Stimulated activated naive B cell treated with anti-CD40 and anti-IgM and Interleukin-4, amounts not matched to agents 10 μg/mL and 1 μg/mL and 100 μg/mL, for 72 hours (primary cell): ENCODE data around the gene PRX.
A peak's percentile ranks its signal among the peaks of the same experiment; 100 is the strongest.

Source experiments
- ATAC-seq, 2 donors: fragments of 150-1000 bp; cut with Tn5 transposase; replicated peaks; 2 replicates each; pipeline ENCODE4 v1.10.0; 2021; ENCODE audit warnings: moderate library complexity in 1 of 2
- DNase-seq: peaks from one replicate; pipeline ENCODE4 v3.0.0; 2021
- H3K27ac Mint-ChIP-seq: one replicate; pipeline ENCODE4 v1.8.0; 2022; ENCODE audit warnings: mild to moderate bottlenecking, mixed read lengths
- H3K27me3 Mint-ChIP-seq, 2 donors: one replicate each; pipeline ENCODE4 v1.8.0; 2022; ENCODE audit warnings: mixed read lengths in 2 of 2
- H3K36me3 Mint-ChIP-seq, 2 donors: one replicate each; pipeline ENCODE4 v1.8.0; 2022; ENCODE audit warnings: mixed read lengths in 2 of 2, mild to moderate bottlenecking in 1 of 2
- H3K4me1 Mint-ChIP-seq, 2 donors: one replicate each; pipeline ENCODE4 v1.8.0; 2022; ENCODE audit warnings: mixed read lengths in 2 of 2, mild to moderate bottlenecking in 1 of 2
- H3K4me3 Mint-ChIP-seq, 2 donors: one replicate each; pipeline ENCODE4 v1.8.0; 2022; ENCODE audit warnings: mild to moderate bottlenecking in 2 of 2, mixed read lengths in 2 of 2, moderate library complexity in 1 of 2
- H3K9me3 Mint-ChIP-seq, 2 donors: one replicate each; pipeline ENCODE4 v1.8.0; 2022; ENCODE audit warnings: mixed read lengths in 2 of 2, mild to moderate bottlenecking in 1 of 2

The PRX gene

GRCh38 chr19:40395956-40396355, 17.2 kb downstream of the PRX start:
- Mint-ChIP-seq H3K4me1 (peaks cover 8 to 14% of the 10 kb centered on the region in 2 donors), H3K9me3 (no peaks in the 10 kb centered on the region), H3K27ac (no peak overlapping the region), H3K36me3 (peaks cover 0 to 2% of the 10 kb centered on the region in 2 donors), H3K27me3 (peaks cover 13 to 34% of the 10 kb centered on the region in 2 donors), H3K4me3 (no peak overlapping the region)
- DNase-seq (no peak), ATAC-seq (no peak)

GRCh38 chr19:40394816-40395210, 18.4 kb downstream of the PRX start:
- Mint-ChIP-seq H3K27me3 (peaks cover 12 to 35% of the 10 kb centered on the region in 2 donors), H3K36me3 (peaks cover 0 to 2% of the 10 kb centered on the region in 2 donors), H3K27ac (no peak overlapping the region), H3K4me3 (no peak overlapping the region), H3K4me1 (peaks cover 8 to 14% of the 10 kb centered on the region in 2 donors), H3K9me3 (no peaks in the 10 kb centered on the region)
- ATAC-seq, result no peak
- DNase-seq, result no peak

- no peak for DNase-seq
- Mint-ChIP-seq H3K27ac (no peak overlapping the region), H3K4me1 (peaks cover 5 to 10% of the 10 kb centered on the region in 2 donors), H3K27me3 (peaks cover 7 to 29% of the 10 kb centered on the region in 2 donors), H3K4me3 (no peak overlapping the region), H3K9me3 (no peaks in the 10 kb centered on the region), H3K36me3 (peaks cover 0 to 2% of the 10 kb centered on the region in 2 donors)
- no peak for ATAC-seq
Measured at GRCh38 chr19:40393894-40394815, 19.0 kb downstream of the PRX start.

- H3K27ac Mint-ChIP-seq, result no peak overlapping the region
- H3K27me3 Mint-ChIP-seq, result peaks cover 4 to 19% of the 10 kb centered on the region in 2 donors
- ATAC-seq, result no peak
Measured at GRCh38 chr19:40392894-40393517, 20.2 kb downstream of the PRX start.

GRCh38 chr19:40392123-40392522, 21.1 kb downstream of the PRX start:
- H3K27ac Mint-ChIP-seq, result no peak overlapping the region
- ATAC-seq (no peak), DNase-seq (no peak)
- H3K36me3 Mint-ChIP-seq, result no peaks in the 10 kb centered on the region
- H3K9me3 Mint-ChIP-seq, result no peaks in the 10 kb centered on the region
- no peaks in the 10 kb centered on the region for H3K4me1 Mint-ChIP-seq
- no peak overlapping the region for H3K4me3 Mint-ChIP-seq
- peaks cover 5 to 19% of the 10 kb centered on the region in 2 donors for H3K27me3 Mint-ChIP-seq

More at GRCh38 chr19:40392894-40393517, 20.2 kb downstream of the PRX start:
- Mint-ChIP-seq H3K9me3 (no peaks in the 10 kb centered on the region), H3K36me3 (no peaks in the 10 kb centered on the region), H3K4me3 (no peak overlapping the region), H3K4me1 (peaks cover 0 to 1% of the 10 kb centered on the region in 2 donors)
- no peak for DNase-seq

- H3K9me3 Mint-ChIP-seq, result no peaks in the 10 kb centered on the region
- H3K27ac Mint-ChIP-seq, result peak within 1 kb of the TSS; percentile 70
- H3K27me3 Mint-ChIP-seq, result peaks cover 12 to 17% of the 10 kb centered on the region in 2 donors
- H3K36me3 Mint-ChIP-seq, result peaks cover 0 to 1% of the 10 kb centered on the region in 2 donors
- DNase-seq (no peak), ATAC-seq (no peak)
- H3K4me1 Mint-ChIP-seq, result no peaks in the 10 kb centered on the region
- H3K4me3 Mint-ChIP-seq, result no peak within 1 kb of the TSS
Measured at GRCh38 chr19:40390084-40390742, 23.0 kb downstream of the PRX start, which contains the start of gene HIPK4. Gene HIPK4 (minus strand): TSS chr19:40390181. CDS start chr19:40389902, 279 bp downstream.

- Mint-ChIP-seq H3K36me3 (peaks cover 0 to 1% of the 10 kb centered on the region in 2 donors), H3K27ac (no peak overlapping the region), H3K4me1 (no peaks in the 10 kb centered on the region), H3K9me3 (no peaks in the 10 kb centered on the region), H3K4me3 (no peak overlapping the region), H3K27me3 (peaks cover 15 to 17% of the 10 kb centered on the region in 2 donors)
- no peak for ATAC-seq
- no peak for DNase-seq
Measured at GRCh38 chr19:40389404-40390083, 23.6 kb downstream of the PRX start.

GRCh38 chr19:40388481-40388880, 24.7 kb downstream of the PRX start:
- Mint-ChIP-seq H3K27me3 (peaks cover 15 to 17% of the 10 kb centered on the region in 2 donors), H3K36me3 (peaks cover 0 to 1% of the 10 kb centered on the region in 2 donors), H3K9me3 (no peaks in the 10 kb centered on the region), H3K4me1 (no peaks in the 10 kb centered on the region), H3K27ac (no peak overlapping the region), H3K4me3 (no peak overlapping the region)
- ATAC-seq, result no peak
- DNase-seq, result no peak

GRCh38 chr19:40387155-40387554, 26.0 kb downstream of the PRX start:
- no peaks in the 10 kb centered on the region for H3K4me1 Mint-ChIP-seq
- no peak for DNase-seq
- H3K9me3 Mint-ChIP-seq, result no peaks in the 10 kb centered on the region
- H3K27ac Mint-ChIP-seq, result no peak overlapping the region
- H3K27me3 Mint-ChIP-seq, result peaks cover 15 to 17% of the 10 kb centered on the region in 2 donors
- no peak for ATAC-seq
- H3K4me3 Mint-ChIP-seq, result no peak overlapping the region
- peaks cover 0 to 1% of the 10 kb centered on the region in 2 donors for H3K36me3 Mint-ChIP-seq

- H3K36me3 Mint-ChIP-seq, result peaks cover 0 to 1% of the 10 kb centered on the region in 2 donors
Measured at GRCh38 chr19:40383668-40384248, 29.4 kb downstream of the PRX start.

GRCh38 chr19:40381321-40381720, 31.9 kb downstream of the PRX start:
- Mint-ChIP-seq H3K27ac (no peak overlapping the region), H3K27me3 (peaks cover 0 to 5% of the 10 kb centered on the region in 2 donors), H3K4me1 (no peaks in the 10 kb centered on the region), H3K9me3 (no peaks in the 10 kb centered on the region), H3K4me3 (no peak overlapping the region), H3K36me3 (peaks cover 4 to 7% of the 10 kb centered on the region in 2 donors)
- DNase-seq (no peak), ATAC-seq (no peak)

More at GRCh38 chr19:40383668-40384248, 29.4 kb downstream of the PRX start:
- no peak overlapping the region for H3K4me3 Mint-ChIP-seq
- DNase-seq (no peak), ATAC-seq (no peak)
- H3K27ac Mint-ChIP-seq, result no peak overlapping the region
- no peaks in the 10 kb centered on the region for H3K9me3 Mint-ChIP-seq
- no peaks in the 10 kb centered on the region for H3K4me1 Mint-ChIP-seq
- H3K27me3 Mint-ChIP-seq, result peaks cover 8 to 12% of the 10 kb centered on the region in 2 donors

GRCh38 chr19:40380199-40381037, 32.8 kb downstream of the PRX start:
- DNase-seq (no peak), ATAC-seq (no peak)
- H3K9me3 Mint-ChIP-seq, result no peaks in the 10 kb centered on the region
- no peak overlapping the region for H3K4me3 Mint-ChIP-seq
- no peaks in the 10 kb centered on the region for H3K4me1 Mint-ChIP-seq
- peaks cover 0 to 5% of the 10 kb centered on the region in 2 donors for H3K27me3 Mint-ChIP-seq
- H3K27ac Mint-ChIP-seq, result no peak overlapping the region
- peaks cover 7 to 8% of the 10 kb centered on the region in 2 donors for H3K36me3 Mint-ChIP-seq
